Karpas-422 (cell line): Measurements from ENCODE around the gene TRIM31. TPM values are rescaled to one million over a fixed set of nuclear protein-coding genes. Genes with fewer than 3 reads are reported as not detected.

ENCODE experiments used
- DNase-seq: peaks from one replicate; pipeline ENCODE4 v3.0.0-alpha.2; 2015
- H2AFZ ChIP-seq: fragments of 200-600 bp; sonication (generic); 2 replicates; pipeline ENCODE4 v1.6.1; 2014; ENCODE audit warnings: antibody characterized with exemption, low read length, mixed read lengths
- H3K27ac ChIP-seq: fragments of 200-600 bp; sonication (generic); 2 replicates; pipeline ENCODE4 v1.5.1; 2014; ENCODE audit warnings: mild to moderate bottlenecking, low read length, moderate library complexity
- H3K27me3 ChIP-seq: fragments of 200-600 bp; sonication (generic); 2 replicates; pipeline ENCODE4 v1.6.1; 2014; ENCODE audit warnings: low read length, mixed read lengths
- H3K36me3 ChIP-seq: fragments of 200-600 bp; sonication (generic); 2 replicates; pipeline ENCODE4 v1.6.1; 2014; ENCODE audit warnings: low read length, mixed read lengths; ENCODE audit not compliant: insufficient read depth
- H3K4me1 ChIP-seq: fragments of 200-600 bp; sonication (generic); 2 replicates; pipeline ENCODE4 v1.6.1; 2014; ENCODE audit warnings: mild to moderate bottlenecking, low read length, mixed read lengths
- H3K4me2 ChIP-seq: fragments of 200-600 bp; sonication (generic); 2 replicates; pipeline ENCODE4 v1.6.1; 2014; ENCODE audit warnings: low read length, low read depth, mild to moderate bottlenecking; ENCODE audit not compliant: poor library complexity, severe bottlenecking
- H3K4me3 ChIP-seq: fragments of 200-600 bp; sonication (generic); 2 replicates; pipeline ENCODE4 v1.5.1; 2014; ENCODE audit warnings: mild to moderate bottlenecking, antibody characterized with exemption, low read length, mixed read lengths
- H3K79me2 ChIP-seq: fragments of 200-600 bp; sonication (generic); 2 replicates; pipeline ENCODE4 v1.6.1; 2014; ENCODE audit warnings: mild to moderate bottlenecking, low read length, mixed read lengths
- H3K9ac ChIP-seq: fragments of 200-600 bp; sonication (generic); 2 replicates; pipeline ENCODE4 v1.6.0; 2014; ENCODE audit warnings: low read length
- H3K9me2 ChIP-seq: fragments of 200-600 bp; sonication (generic), shearing (Covaris generic); replicated peaks from 2 replicates; pipeline ENCODE4 v1.6.0; 2014; ENCODE audit warnings: mild to moderate bottlenecking, low read length, moderate library complexity; ENCODE audit not compliant: insufficient read depth
- H3K9me3 ChIP-seq: fragments of 300-700, 200-600 bp; sonication (generic); 2 replicates; pipeline ENCODE4 v1.6.1; 2014; ENCODE audit warnings: low read length, mixed read lengths
- H4K20me1 ChIP-seq: fragments of 200-600 bp; sonication (generic); 2 replicates; pipeline ENCODE4 v1.6.1; 2014; ENCODE audit warnings: mild to moderate bottlenecking, antibody characterized with exemption, low read length, low read depth; ENCODE audit not compliant: insufficient read depth
- total RNA-seq: library from RNA; depleted of rRNA; stranded (reverse); fragments of >200 nt; shearing (Covaris generic); gene quantifications from 2 replicates; pipeline ENCODE4 v1.2.3, GENCODE V29; 2014; ENCODE audit warnings: low replicate concordance

TRIM31 gene
- total RNA-seq, 1 experiment from 2014 or later, result not detected

- Histone ChIP-seq H3K79me2 (no peaks in the 10 kb centered on the region), H3K4me3 (no peak overlapping the region), H3K9me2 (no peaks in the 10 kb centered on the region), H3K9ac (no peak overlapping the region), H3K27me3 (no peaks in the 10 kb centered on the region), H3K36me3 (no peaks in the 10 kb centered on the region), H4K20me1 (no peaks in the 10 kb centered on the region), H3K4me1 (no peaks in the 10 kb centered on the region), H3K27ac (no peak overlapping the region), H2AFZ (no peak overlapping the region), H3K9me3 (no peaks in the 10 kb centered on the region), H3K4me2 (no peak overlapping the region)
- DNase-seq, result no peak
These were observed 37.9 kb upstream of the TRIM31 start for GRCh38 chr6:30150671-30151395.

GRCh38 chr6:30149858-30150550 lies 37.1 kb upstream of the TRIM31 start:
- no peak overlapping the region for H3K27ac ChIP-seq
- H3K9ac ChIP-seq, result no peak overlapping the region
- DNase-seq, result no peak
- no peaks in the 10 kb centered on the region for H3K36me3 ChIP-seq
- no peaks in the 10 kb centered on the region for H3K9me2 ChIP-seq
- H3K9me3 ChIP-seq, result no peaks in the 10 kb centered on the region
- H3K4me1 ChIP-seq, result no peaks in the 10 kb centered on the region
- H3K27me3 ChIP-seq, result no peaks in the 10 kb centered on the region
- no peak overlapping the region for H3K4me2 ChIP-seq
- no peak overlapping the region for H3K4me3 ChIP-seq
- no peaks in the 10 kb centered on the region for H3K79me2 ChIP-seq
- H4K20me1 ChIP-seq, result no peaks in the 10 kb centered on the region
- no peak overlapping the region for H2AFZ ChIP-seq

GRCh38 chr6:30149234-30149633 lies 36.3 kb upstream of the TRIM31 start:
- H4K20me1 ChIP-seq, result no peaks in the 10 kb centered on the region
- H3K9ac ChIP-seq, result no peak overlapping the region
- H3K36me3 ChIP-seq, result no peaks in the 10 kb centered on the region
- H3K9me2 ChIP-seq, result no peaks in the 10 kb centered on the region
- H3K4me1 ChIP-seq, result no peaks in the 10 kb centered on the region
- H3K9me3 ChIP-seq, result no peaks in the 10 kb centered on the region
- H3K79me2 ChIP-seq, result no peaks in the 10 kb centered on the region
- no peak for DNase-seq
- no peaks in the 10 kb centered on the region for H3K27me3 ChIP-seq
- H3K4me3 ChIP-seq, result no peak overlapping the region
- H2AFZ ChIP-seq, result no peak overlapping the region
- H3K27ac ChIP-seq, result no peak overlapping the region
- no peak overlapping the region for H3K4me2 ChIP-seq

GRCh38 chr6:30147096-30147495 lies 34.2 kb upstream of the TRIM31 start:
- Histone ChIP-seq H3K9ac (no peak overlapping the region), H3K4me1 (no peaks in the 10 kb centered on the region), H4K20me1 (no peaks in the 10 kb centered on the region), H3K9me2 (no peaks in the 10 kb centered on the region), H3K36me3 (no peaks in the 10 kb centered on the region), H3K79me2 (no peaks in the 10 kb centered on the region), H3K4me3 (no peak overlapping the region), H2AFZ (no peak overlapping the region), H3K9me3 (no peaks in the 10 kb centered on the region), H3K4me2 (no peak overlapping the region), H3K27me3 (no peaks in the 10 kb centered on the region), H3K27ac (no peak overlapping the region)
- DNase-seq, result no peak

GRCh38 chr6:30145818-30146217 lies 32.9 kb upstream of the TRIM31 start:
- Histone ChIP-seq H3K27ac (no peak overlapping the region), H3K4me1 (no peaks in the 10 kb centered on the region), H4K20me1 (no peaks in the 10 kb centered on the region), H3K9me3 (no peaks in the 10 kb centered on the region), H3K27me3 (no peaks in the 10 kb centered on the region), H2AFZ (no peak overlapping the region), H3K79me2 (no peaks in the 10 kb centered on the region), H3K36me3 (no peaks in the 10 kb centered on the region), H3K4me3 (no peak overlapping the region), H3K9ac (no peak overlapping the region), H3K4me2 (no peak overlapping the region), H3K9me2 (no peaks in the 10 kb centered on the region)
- no peak for DNase-seq

GRCh38 chr6:30144811-30145210 lies 31.9 kb upstream of the TRIM31 start:
- Histone ChIP-seq H3K27ac (no peak overlapping the region), H3K9me3 (no peaks in the 10 kb centered on the region), H3K27me3 (no peaks in the 10 kb centered on the region), H3K9me2 (no peaks in the 10 kb centered on the region), H3K9ac (no peak overlapping the region), H3K4me1 (no peaks in the 10 kb centered on the region), H4K20me1 (no peaks in the 10 kb centered on the region), H3K79me2 (no peaks in the 10 kb centered on the region), H2AFZ (no peak overlapping the region), H3K4me2 (no peak overlapping the region), H3K4me3 (no peak overlapping the region), H3K36me3 (no peaks in the 10 kb centered on the region)
- DNase-seq, result no peak

- Histone ChIP-seq H4K20me1 (no peaks in the 10 kb centered on the region), H2AFZ (no peak overlapping the region), H3K4me3 (no peak overlapping the region), H3K79me2 (no peaks in the 10 kb centered on the region), H3K9me2 (no peaks in the 10 kb centered on the region), H3K9me3 (no peaks in the 10 kb centered on the region), H3K27ac (no peak overlapping the region), H3K4me2 (no peak overlapping the region), H3K27me3 (no peaks in the 10 kb centered on the region), H3K4me1 (no peaks in the 10 kb centered on the region), H3K9ac (no peak overlapping the region), H3K36me3 (no peaks in the 10 kb centered on the region)
- no peak for DNase-seq
These were observed 30.9 kb upstream of the TRIM31 start for GRCh38 chr6:30143780-30144179.

GRCh38 chr6:30142665-30143064 lies 29.8 kb upstream of the TRIM31 start:
- Histone ChIP-seq H3K79me2 (no peaks in the 10 kb centered on the region), H3K27me3 (no peaks in the 10 kb centered on the region), H3K4me3 (no peak overlapping the region), H3K4me1 (no peaks in the 10 kb centered on the region), H3K9me2 (no peaks in the 10 kb centered on the region), H2AFZ (no peak overlapping the region), H3K9ac (no peak overlapping the region), H3K27ac (no peak overlapping the region), H4K20me1 (no peaks in the 10 kb centered on the region), H3K36me3 (no peaks in the 10 kb centered on the region), H3K9me3 (no peaks in the 10 kb centered on the region), H3K4me2 (no peak overlapping the region)
- no peak for DNase-seq
